Stimulated activated CD4-positive, alpha-beta T cell treated with anti-CD3 and anti-CD28 coated beads, Interleukin-15, amount 100 ng/mL, for 24 hours (primary cell): ENCODE measurements around the gene DLEU7.
A peak's percentile ranks its signal among the peaks of the same experiment; 100 is the strongest.

ENCODE experiments used
- DNase-seq: peaks from one replicate; pipeline ENCODE4 v3.0.0-alpha.2; 2020

DLEU7 gene

GRCh38 chr13:50842251-50842989, 1.1 kb downstream of the DLEU7 start:
- DNase-seq = no peak

GRCh38 chr13:50841786-50842185, 1.7 kb downstream of the DLEU7 start:
- no peak for DNase-seq

DNA sequence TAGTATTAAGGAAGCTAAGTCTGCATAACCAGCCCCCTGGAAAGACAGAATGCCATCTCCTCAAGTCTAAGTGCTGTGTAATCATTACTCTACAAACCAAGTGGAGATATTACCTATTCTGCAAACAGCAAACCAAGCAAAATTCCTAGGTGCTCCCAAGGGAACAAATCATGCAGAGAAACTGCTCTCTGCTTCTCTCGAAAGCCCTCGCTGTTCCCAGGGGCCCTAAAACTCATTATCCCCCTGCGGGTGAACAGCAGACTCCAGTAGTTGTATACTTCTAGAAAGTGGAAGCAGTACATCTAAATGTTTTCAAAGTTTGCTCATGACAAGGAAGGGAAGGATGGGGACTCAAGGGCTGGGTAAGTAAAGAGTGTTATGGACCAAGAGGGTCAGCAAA, 3.2 kb downstream of the DLEU7 start:
- no peak for DNase-seq

- no peak for DNase-seq
Observed at GRCh38 chr13:50839828-50840227, 3.7 kb downstream of the DLEU7 start.

DNA sequence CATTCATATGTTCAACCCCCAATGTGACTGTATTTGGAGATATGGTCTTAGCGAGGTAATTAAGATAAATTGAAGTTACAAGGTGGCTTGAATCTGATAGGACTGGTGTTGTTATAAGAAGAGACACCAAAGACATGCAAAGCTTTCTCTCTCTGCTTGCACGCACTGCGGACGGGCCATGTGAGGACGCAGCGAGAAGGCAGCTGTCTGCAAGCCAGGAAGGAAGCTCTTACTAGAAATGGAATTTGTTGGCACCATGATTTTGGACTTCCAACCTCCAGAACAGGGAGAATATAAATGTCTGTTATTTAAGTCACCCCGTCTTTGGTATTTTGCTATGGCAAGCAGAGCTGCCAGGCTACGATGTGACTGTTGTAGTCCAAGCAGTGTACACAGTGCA, 4.8 kb downstream of the DLEU7 start:
- no peak for DNase-seq

GRCh38 chr13:50838031-50838430, 5.5 kb downstream of the DLEU7 start:
- no peak for DNase-seq

DNA sequence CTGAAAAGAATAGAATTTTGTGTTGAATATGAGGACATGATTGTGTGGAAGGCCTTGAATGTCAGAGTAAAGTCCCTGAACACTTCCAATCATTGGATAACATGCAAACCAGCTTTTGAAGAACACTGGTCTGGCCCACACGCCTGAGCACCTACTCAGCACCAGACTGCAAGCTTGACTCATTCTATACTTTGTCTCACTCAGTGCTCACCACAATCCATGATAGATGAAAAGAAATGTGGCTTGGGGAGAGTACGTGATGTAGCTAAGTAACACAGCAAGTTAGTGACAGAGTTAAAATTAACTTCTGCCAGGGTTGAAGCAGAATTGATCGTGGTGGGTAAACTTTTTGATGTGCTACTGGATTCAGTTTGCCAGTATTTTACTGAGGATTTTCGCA, 12.0 kb downstream of the DLEU7 start:
- no peak for DNase-seq

DNA sequence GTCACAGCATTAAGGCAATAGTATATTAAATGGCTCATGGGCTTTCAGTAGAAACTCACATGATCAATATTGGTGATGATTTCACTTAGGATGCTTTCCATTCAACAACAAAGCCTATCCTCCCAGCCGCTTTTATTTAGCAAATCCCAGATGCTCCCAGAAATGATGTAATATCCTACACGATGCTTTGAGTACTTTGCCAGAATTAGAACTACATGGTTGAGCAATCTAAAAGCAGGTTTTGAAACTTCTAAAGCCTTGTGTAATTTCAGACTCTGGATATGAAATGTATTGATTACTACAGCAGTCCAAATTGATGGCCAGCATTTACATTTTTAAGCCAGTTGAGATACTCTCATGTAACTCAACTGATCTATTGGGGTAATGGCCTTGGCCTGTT, 13.6 kb downstream of the DLEU7 start:
- no peak for DNase-seq

DNA sequence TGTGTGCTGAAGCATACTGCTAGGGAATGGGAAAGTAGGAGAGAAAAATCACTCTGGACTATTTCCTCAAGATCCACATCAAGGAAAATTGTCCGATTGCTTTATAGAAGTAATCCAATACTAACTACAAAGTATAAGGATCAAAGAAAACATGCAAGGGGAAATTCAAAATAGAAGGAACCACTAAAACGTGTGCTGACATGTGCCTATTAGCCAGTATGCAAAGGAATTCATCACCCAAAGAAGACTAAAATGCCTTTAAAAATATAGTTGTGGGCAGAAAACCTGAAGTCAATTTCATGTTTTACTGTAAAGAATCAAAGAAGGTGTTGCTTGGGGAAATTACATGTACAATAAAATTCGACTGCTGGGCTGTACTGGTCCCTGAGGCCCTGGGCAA, 14.3 kb downstream of the DLEU7 start:
- no peak for DNase-seq

DNA sequence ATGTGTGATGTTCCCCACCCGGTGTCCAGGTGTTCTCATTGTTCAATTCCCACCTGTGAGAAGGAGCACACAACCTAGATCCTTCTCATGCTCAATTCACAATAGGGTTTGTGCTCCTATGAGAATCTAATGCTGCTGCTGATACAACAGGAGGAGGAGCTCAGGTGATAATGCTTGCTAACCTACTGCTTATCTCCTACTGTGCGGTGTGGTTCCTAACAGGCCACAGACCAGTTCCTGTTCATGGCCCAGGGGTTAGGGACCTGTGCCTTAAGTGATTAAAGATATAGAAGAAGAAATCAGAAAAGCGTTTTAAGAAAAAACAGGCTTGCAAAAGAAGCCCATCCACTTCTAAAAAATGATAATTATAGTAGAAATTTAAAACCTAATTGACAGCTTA, 17.5 kb downstream of the DLEU7 start:
- DNase-seq = no peak

DNA sequence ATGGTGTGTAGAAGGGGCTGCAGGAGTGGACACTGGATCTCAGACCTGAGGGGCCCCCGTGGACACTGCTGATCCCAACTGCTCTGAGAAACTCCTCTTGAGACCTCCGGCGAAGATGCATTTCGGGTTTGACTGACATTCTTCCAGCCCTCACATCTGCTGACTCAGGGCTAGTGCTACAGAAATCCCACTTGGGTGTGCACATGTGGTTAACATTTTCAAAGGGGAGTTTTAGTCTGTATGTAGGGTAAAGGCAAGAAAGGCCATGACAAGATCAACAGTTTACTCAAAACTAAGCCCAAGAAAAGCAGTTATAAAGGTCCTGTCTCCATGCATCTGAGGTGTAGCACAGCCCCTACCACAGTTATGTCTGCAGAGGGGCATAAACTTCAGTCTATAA, 31.2 kb downstream of the DLEU7 start:
- DNase-seq = no peak

GRCh38 chr13:50810998-50811397, 32.5 kb downstream of the DLEU7 start:
- DNase-seq = no peak

- no peak for DNase-seq
Observed at GRCh38 chr13:50810468-50810867, 33.0 kb downstream of the DLEU7 start.

DNA sequence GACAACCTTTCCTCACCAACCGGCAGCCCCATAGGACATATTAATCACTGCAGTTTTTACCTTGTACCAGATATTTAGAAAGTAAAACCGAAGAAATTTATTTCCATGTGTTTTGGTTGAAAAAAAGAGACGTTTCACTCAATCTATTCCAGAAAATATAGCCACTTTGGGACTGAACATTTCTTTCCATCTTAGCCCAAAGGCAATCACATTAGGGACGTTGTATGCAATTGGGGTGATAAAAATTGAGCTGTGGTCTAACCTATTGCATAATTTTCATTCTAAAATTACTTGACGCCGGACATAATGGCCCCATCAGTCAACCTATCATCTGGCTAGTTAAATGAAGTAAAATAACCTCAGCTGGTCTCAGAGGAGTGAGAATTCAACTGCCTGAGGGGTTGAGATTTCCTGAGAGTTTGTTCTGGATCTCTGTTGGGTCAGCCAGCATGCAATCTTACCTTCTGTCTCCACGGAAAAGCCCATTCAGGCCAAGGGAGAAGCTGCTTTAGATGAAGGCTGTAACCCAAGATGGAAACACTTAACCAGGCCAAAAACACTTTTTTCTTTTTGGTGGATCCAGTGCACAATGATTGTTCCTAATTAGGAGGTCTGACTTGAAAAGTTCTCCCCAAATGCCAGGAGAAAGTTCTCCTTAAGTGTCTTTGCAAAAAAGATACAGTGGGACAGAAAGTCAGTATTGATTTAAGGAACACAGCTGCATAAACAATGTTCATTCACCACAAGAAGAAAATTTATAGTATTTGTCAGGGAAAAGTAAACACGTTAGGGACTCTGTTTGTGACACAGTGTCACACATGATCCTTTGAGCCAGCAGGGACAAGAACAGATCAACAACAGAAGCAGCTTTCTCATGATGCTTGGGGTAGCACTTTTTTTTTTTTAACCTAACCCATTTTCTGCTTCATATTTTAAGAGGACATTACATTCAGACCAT, 34.1 kb downstream of the DLEU7 start:
- no peak for DNase-seq

DNA sequence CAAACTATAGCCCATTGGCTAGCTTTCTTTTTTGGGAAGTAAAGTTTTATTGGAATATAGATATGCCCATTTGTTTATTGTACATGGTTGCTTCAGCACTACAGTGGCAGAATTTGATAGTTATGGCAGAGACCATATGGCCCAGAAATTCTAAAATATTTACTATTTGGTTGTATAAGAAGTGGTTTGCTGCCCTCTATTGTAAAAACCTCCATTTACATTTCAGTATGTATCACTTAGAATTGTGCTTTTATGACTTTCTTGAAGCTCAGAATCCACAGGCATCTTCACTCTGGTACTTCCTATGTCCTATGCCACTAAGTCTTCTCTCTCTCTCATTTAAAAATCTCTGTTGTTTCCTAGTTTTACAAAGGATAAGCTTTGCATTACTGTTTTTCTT, 37.7 kb downstream of the DLEU7 start:
- DNase-seq = no peak

- DNase-seq = peak; percentile 69
Observed at GRCh38 chr13:50801087-50801931, 42.2 kb downstream of the DLEU7 start.

DNA sequence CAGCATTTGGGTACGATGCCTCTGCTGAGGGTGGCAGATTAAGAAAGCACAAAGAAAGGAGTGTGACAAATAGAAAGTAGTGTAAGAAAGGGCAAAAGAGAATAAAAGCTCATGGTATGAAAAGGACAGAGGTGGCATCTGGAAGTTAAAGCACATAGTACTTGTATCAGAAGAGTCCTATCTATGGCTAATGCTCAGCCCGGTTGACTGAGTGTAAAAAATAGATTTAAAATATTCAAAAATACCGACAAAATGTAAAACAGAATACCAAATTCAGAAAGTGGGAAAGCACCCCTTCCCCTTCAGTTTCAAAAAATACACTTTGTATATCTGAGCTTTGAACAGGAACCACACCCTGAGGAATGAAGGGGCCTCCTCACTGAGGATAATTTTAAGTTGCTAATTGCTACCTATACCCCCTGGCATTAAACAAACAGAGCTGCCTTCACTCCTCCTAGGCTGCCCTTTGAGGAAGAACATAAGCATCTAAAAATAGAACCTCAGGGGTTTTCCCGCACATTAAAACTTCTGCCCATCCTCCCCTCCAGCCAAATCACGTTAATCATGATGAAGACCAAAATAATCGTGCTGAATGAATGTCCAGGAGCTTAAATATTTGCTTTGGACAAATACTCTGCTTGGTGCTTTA, 43.3 kb downstream of the DLEU7 start:
- no peak for DNase-seq

- no peak for DNase-seq
Observed at GRCh38 chr13:50798923-50799322, 44.6 kb downstream of the DLEU7 start.

DNA sequence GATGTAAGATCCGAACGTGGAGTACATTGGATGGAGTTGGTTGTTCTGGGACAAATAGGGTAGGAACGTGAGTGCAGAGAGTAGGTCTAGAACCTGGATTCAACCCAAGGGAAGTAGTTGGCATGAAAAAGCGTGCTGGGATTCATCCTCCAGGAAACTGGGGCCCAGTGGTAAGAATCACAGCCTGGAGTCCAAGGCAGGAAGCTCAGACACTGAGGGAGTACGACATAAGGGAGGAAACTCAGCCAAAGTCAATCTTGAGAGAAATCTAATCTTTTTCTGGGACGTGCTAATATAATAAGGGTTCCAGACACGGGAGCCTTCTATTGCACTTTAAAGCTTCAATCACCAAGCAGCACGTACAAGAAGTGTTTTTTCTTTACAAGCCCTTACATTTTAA, 46.4 kb downstream of the DLEU7 start:
- DNase-seq = no peak

DNA sequence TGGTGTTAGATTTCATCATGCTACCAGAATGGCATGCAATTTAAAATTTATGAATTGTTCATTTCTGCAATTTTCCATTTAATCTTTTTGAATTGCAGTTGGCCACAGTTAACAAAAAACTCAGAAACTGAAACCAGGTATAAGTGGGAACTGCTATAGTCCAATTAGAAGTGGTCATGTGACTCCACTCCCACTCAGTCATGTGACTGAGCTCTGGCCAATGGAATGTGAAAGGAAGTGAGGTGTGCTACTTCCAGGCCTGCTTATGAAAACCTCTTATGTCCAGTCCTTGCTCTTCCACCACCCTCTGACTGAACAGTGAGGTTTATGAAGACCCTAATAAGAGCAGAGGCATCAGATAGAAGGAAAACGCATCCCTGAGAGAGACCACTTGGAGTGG, 47.0 kb downstream of the DLEU7 start:
- no peak for DNase-seq

DNA sequence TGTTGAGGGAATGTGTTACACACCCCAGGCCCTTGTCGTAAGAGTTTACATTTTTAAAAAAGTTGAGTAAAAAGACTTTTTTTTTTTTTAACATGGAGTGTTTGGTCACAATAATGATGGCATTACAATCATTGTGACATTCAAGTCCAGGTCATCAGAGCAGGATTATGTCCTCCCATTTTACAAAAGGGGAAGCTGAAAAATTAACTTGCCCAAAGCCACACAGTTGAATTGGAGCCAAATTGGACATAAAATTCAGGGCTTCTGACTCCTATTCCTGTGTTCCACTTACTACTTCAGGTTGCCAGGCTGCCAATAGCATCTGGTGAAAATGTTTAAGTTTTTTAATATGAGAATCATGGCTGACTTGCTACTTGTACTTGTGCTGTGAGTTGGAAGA, 49.3 kb downstream of the DLEU7 start:
- DNase-seq = no peak

- no peak for DNase-seq
Observed at GRCh38 chr13:50793026-50793425, 50.5 kb downstream of the DLEU7 start.
